AG08396 (cell line): ENCODE measurements around the gene ANKIB1.
A peak's percentile ranks its signal among the peaks of the same experiment; 100 is the strongest.

Experiments
- DNase-seq: peaks from one replicate; pipeline ENCODE4 v3.0.0; 2012; ENCODE audit warnings: low spot score, mixed read lengths

The ANKIB1 gene

DNA sequence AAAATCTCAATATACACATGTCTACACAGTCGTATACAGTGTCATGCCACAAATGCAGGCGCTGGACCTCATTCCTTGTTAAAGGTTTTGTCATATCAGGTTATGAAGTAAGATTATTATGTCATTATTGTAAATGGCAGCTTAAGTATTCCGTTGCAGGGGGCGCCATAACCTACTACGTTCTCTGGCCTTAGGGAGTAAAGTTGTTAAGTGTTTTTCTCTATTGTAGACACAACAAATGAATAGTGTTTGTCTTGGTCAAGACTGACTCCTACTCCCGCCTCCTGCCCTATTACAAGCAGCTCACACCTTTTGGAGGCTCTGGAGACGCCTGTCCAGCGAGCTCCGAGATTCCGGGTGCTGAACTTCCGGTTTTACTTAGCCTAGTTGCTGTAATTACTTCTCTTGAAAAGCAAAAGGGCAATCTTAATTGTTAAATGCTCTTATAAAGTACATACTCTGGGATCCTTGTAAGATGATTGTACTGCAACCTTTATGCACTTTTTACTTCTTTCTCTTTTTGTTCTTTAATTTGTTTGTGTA, 202.5 kb downstream of the ANKIB1 start:
- DNase-seq: peak; percentile 50
